ENCODE measurements around the gene NPIPB6. TPM values are rescaled to one million over a fixed set of nuclear protein-coding genes. Genes with fewer than 3 reads are reported as not detected.

Gene NPIPB6
- total and polyA plus RNA-seq, 11 donors, result 0.10 to 1.1 (median 0.63) TPM; not detected in 4

GRCh38 chr16:28326881-28327610, 36.3 kb downstream of the NPIPB6 start:
- no peaks in the 10 kb centered on the region for H3K4me1 ChIP-seq
- no peaks in the 10 kb centered on the region for H3K9me3 ChIP-seq
- DNase-seq (peak in 2 of 5 donors; percentile 48 to 83), ATAC-seq (peak in 3 of 4 donors; percentile 63 to 73 (median 67))
- WGBS, 4 donors, result 49 to 53% (median 52%) methylated on average over 12 of the region's 12 CpGs
- no peaks in the 10 kb centered on the region for H3K36me3 ChIP-seq
- TF ChIP-seq POLR2A (IDR thresholded peaks at IDR 0.05) (no peak), CTCF (IDR thresholded peaks at IDR 0.05) (peak; percentile 51 to 77 (median 64))
- intact Hi-C loops (cut with DNase I), result loop anchor here in 1 of 10 donors (5.0 kb wide), 1 partner anchor 40 kb away; no protein-coding TSS in a partner anchor
- H3K4me3 ChIP-seq, result no peak overlapping the region
- H3K27me3 ChIP-seq, result no peaks in the 10 kb centered on the region
- no peak overlapping the region for H3K27ac ChIP-seq

- Histone ChIP-seq H3K27me3 (no peaks in the 10 kb centered on the region), H3K9me3 (no peaks in the 10 kb centered on the region), H3K4me3 (no peak overlapping the region), H3K36me3 (no peaks in the 10 kb centered on the region), H3K27ac (no peak overlapping the region), H3K4me1 (no peaks in the 10 kb centered on the region)
- ATAC-seq (no peak), DNase-seq (no peak)
- WGBS, 4 donors, result 79 to 94% (median 87%) methylated on average over 3 of the region's 3 CpGs
- intact Hi-C loops (cut with DNase I), result loop anchor here in 1 of 10 donors (5.0 kb wide), 1 partner anchor 38 kb away; no protein-coding TSS in a partner anchor
- TF ChIP-seq POLR2A (IDR thresholded peaks at IDR 0.05) (no peak), CTCF (IDR thresholded peaks at IDR 0.05) (no peak)
These were observed 38.4 kb downstream of the NPIPB6 start for GRCh38 chr16:28324887-28325279.

- no peaks in the 10 kb centered on the region for H3K27me3 ChIP-seq
- H3K4me1 ChIP-seq, result no peaks in the 10 kb centered on the region
- ATAC-seq (no peak), DNase-seq (no peak)
- intact Hi-C loops (cut with DNase I), result no loop called here
- no peaks in the 10 kb centered on the region for H3K9me3 ChIP-seq
- H3K4me3 ChIP-seq, result no peak overlapping the region
- WGBS, 4 donors, result 61 to 87% (median 81%) methylated on average over 4 to 5 of the region's 5 CpGs
- TF ChIP-seq POLR2A (IDR thresholded peaks at IDR 0.05) (no peak), CTCF (IDR thresholded peaks at IDR 0.05) (no peak)
- no peaks in the 10 kb centered on the region for H3K36me3 ChIP-seq
- H3K27ac ChIP-seq, result no peak overlapping the region
These were observed 38.9 kb downstream of the NPIPB6 start for GRCh38 chr16:28324235-28324886.

GRCh38 chr16:28321700-28322411, 41.5 kb downstream of the NPIPB6 start:
- whole genome bisulfite sequencing, 4 donors, result 62 to 69% (median 66%) methylated on average over 13 to 20 of the region's 20 CpGs
- Histone ChIP-seq H3K27ac (no peak overlapping the region), H3K9me3 (no peaks in the 10 kb centered on the region), H3K4me1 (peaks cover 0 to 4% (median 0%) of the 10 kb centered on the region in 12 donors), H3K36me3 (no peaks in the 10 kb centered on the region), H3K27me3 (no peaks in the 10 kb centered on the region), H3K4me3 (no peak overlapping the region)
- ATAC-seq (peak in 3 of 4 donors; percentile 23 to 45 (median 25)), DNase-seq (no peak)
- intact Hi-C loops (cut with DNase I), result no loop called here
- peak; percentile 32 to 68 (median 48) for TF ChIP-seq CTCF (IDR thresholded peaks at IDR 0.05)
- no peak for TF ChIP-seq POLR2A (IDR thresholded peaks at IDR 0.05)

Measured in heart left ventricle (tissue), 16 donors.